ENCODE measurements around the gene KCNMB3.
"Not testable (repeated sequence)": the region's sequence is repeated elsewhere in the genome, so short reads cannot be mapped to it uniquely, and the experiment has no call there.

KCNMB3 gene

DNA sequence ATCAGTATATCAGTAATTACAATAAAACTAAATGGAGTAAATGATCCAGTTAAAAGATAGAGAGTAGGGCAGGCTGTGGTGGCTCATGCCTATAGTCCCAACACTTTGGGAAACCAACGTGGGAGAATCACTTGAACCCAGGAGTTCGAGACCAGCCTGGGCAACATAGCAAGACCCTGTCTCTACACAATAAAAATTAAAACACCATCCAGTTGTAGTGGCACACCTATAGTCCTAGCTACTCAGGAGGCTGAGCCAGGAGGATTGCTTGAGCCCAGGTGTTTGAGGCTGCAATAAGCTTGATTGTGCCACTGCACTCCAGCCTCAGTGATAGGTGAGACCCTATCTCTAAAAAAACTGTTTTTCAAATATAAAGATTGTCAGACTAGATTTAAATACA, 5.9 kb upstream of the KCNMB3 start:
- Histone ChIP-seq H3K27ac (replicated peaks) (no peak overlapping the region), H3K27me3 (ENCODE audit: insufficient read depth, poor library complexity, severe bottlenecking) (no peaks in the 10 kb centered on the region), H3K4me3 (replicated peaks; ENCODE audit: insufficient read depth, low read length) (no peak overlapping the region)
- TF ChIP-seq, protein P1, sequence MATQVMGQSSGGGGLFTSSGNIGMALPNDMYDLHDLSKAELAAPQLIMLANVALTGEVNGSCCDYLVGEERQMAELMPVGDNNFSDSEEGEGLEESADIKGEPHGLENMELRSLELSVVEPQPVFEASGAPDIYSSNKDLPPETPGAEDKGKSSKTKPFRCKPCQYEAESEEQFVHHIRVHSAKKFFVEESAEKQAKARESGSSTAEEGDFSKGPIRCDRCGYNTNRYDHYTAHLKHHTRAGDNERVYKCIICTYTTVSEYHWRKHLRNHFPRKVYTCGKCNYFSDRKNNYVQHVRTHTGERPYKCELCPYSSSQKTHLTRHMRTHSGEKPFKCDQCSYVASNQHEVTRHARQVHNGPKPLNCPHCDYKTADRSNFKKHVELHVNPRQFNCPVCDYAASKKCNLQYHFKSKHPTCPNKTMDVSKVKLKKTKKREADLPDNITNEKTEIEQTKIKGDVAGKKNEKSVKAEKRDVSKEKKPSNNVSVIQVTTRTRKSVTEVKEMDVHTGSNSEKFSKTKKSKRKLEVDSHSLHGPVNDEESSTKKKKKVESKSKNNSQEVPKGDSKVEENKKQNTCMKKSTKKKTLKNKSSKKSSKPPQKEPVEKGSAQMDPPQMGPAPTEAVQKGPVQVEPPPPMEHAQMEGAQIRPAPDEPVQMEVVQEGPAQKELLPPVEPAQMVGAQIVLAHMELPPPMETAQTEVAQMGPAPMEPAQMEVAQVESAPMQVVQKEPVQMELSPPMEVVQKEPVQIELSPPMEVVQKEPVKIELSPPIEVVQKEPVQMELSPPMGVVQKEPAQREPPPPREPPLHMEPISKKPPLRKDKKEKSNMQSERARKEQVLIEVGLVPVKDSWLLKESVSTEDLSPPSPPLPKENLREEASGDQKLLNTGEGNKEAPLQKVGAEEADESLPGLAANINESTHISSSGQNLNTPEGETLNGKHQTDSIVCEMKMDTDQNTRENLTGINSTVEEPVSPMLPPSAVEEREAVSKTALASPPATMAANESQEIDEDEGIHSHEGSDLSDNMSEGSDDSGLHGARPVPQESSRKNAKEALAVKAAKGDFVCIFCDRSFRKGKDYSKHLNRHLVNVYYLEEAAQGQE (IDR thresholded peaks at IDR 0.05; ENCODE audit: insufficient replicate concordance, low read depth), result no peak
- no peak for TF ChIP-seq POLR2AphosphoS5 (IDR thresholded peaks at IDR 0.05; ENCODE audit: low read depth)
- DNase-seq (ENCODE audit: low read depth in 1 of 2, low spot score in 1 of 2), result no peak

DNA sequence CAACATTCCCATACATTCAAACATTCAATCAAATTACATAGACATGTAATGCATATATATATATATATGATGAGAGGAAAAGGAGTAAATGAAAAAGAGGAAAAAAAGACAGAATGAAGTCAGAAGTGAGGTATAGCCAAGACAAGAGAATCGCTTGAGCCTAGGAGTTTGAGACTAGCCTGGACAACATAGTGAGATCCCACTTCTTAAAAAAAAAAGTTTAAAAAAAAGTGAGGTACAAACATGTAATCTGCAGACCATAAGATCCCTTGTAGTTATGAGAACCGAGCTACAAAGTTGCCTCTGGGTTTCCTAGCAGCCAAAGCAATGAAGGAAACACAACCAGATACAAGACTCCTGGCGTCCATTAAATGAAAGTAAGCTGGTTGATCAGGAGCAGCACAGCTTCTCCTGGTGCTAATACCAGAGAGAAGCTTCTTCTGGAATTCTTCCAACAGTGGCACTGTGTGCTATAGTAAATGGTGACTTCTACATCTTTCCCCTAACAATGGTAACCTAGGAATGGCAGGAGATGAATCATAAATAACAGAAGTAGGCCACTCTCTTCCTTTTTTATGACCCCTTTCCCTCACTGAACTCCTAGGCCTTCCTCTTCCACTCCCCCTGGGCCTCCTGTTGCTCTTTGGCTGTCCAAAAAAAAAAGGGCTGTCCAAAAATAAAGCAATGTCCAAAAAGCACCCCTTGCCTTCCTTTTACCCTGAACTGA, 3.5 kb downstream of the KCNMB3 start:
- H3K27me3 ChIP-seq (ENCODE audit: insufficient read depth, poor library complexity, severe bottlenecking), result no peaks in the 10 kb centered on the region
- DNase-seq (ENCODE audit: low read depth in 1 of 2, low spot score in 1 of 2), result no peak
- no peak overlapping the region for H3K27ac ChIP-seq (replicated peaks)
- TF ChIP-seq, protein P1 (IDR thresholded peaks at IDR 0.05; ENCODE audit: insufficient replicate concordance, low read depth), result no peak
- TF ChIP-seq, protein P2, sequence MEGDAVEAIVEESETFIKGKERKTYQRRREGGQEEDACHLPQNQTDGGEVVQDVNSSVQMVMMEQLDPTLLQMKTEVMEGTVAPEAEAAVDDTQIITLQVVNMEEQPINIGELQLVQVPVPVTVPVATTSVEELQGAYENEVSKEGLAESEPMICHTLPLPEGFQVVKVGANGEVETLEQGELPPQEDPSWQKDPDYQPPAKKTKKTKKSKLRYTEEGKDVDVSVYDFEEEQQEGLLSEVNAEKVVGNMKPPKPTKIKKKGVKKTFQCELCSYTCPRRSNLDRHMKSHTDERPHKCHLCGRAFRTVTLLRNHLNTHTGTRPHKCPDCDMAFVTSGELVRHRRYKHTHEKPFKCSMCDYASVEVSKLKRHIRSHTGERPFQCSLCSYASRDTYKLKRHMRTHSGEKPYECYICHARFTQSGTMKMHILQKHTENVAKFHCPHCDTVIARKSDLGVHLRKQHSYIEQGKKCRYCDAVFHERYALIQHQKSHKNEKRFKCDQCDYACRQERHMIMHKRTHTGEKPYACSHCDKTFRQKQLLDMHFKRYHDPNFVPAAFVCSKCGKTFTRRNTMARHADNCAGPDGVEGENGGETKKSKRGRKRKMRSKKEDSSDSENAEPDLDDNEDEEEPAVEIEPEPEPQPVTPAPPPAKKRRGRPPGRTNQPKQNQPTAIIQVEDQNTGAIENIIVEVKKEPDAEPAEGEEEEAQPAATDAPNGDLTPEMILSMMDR (IDR thresholded peaks at IDR 0.05; ENCODE audit: insufficient read depth, low read length), result no peak
- TF ChIP-seq POLR2AphosphoS5 (IDR thresholded peaks at IDR 0.05; ENCODE audit: low read depth) (no peak), GABPA (IDR thresholded peaks at IDR 0.05; ENCODE audit: low read depth) (no peak), SPI1 (IDR thresholded peaks at IDR 0.05; ENCODE audit: borderline replicate concordance, low read depth) (no peak)
- H3K4me3 ChIP-seq (replicated peaks; ENCODE audit: insufficient read depth, low read length), result no peak overlapping the region

DNA sequence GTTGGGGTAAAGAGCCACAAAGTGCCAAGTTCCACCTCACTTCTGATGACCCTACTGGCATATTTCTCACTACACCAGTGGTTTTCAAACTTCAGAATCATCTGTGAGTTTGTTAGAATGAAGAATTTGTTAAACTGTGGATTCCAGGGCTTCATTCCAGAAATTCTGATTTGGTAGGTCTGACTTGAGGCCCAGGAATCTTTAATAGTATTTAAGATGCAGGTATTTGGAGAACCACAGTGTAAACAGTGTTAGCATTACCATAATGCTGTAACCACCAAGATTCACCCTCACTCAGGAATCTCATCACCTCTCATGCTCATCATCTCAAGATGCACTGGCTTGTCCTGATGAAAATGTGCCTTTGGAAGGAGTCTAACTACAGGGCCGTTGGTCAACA, 6.0 kb downstream of the KCNMB3 start:
- DNase-seq (ENCODE audit: low read depth in 1 of 2, low spot score in 1 of 2), result no peak
- Histone ChIP-seq H3K27me3 (ENCODE audit: insufficient read depth, poor library complexity, severe bottlenecking) (no peaks in the 10 kb centered on the region), H3K4me3 (replicated peaks; ENCODE audit: insufficient read depth, low read length) (no peak overlapping the region), H3K27ac (replicated peaks) (no peak overlapping the region)
- TF ChIP-seq, protein P1 (IDR thresholded peaks at IDR 0.05; ENCODE audit: insufficient replicate concordance, low read depth), result no peak
- TF ChIP-seq GABPA (IDR thresholded peaks at IDR 0.05; ENCODE audit: low read depth) (no peak), SPI1 (IDR thresholded peaks at IDR 0.05; ENCODE audit: borderline replicate concordance, low read depth) (no peak), POLR2AphosphoS5 (IDR thresholded peaks at IDR 0.05; ENCODE audit: low read depth) (no peak)
- TF ChIP-seq, protein P2 (IDR thresholded peaks at IDR 0.05; ENCODE audit: insufficient read depth, low read length), result no peak

DNA sequence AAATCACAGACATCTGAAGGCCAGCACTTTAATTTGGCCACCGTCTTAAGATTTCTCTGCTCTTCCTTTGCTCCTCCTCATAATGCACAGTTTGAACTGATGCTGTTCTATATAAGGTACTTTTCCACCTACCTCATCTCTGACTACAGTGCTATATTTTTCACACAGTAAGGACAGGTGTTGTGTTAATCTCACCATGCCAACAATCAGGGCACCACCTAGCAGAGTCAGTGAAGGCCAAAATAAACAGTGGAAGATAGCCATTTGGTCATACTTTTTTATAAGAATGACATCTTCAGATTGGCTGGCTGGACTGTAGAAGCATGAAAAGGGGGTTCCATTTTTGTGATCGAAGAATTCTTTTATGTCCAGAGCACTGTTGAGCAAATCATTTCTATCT, 8.1 kb downstream of the KCNMB3 start:
- not testable (repeated sequence) for H3K4me3 ChIP-seq (replicated peaks; ENCODE audit: insufficient read depth, low read length); H3K27ac ChIP-seq (replicated peaks); H3K27me3 ChIP-seq (ENCODE audit: insufficient read depth, poor library complexity, severe bottlenecking); DNase-seq (ENCODE audit: low read depth in 1 of 2, low spot score in 1 of 2)

DNA sequence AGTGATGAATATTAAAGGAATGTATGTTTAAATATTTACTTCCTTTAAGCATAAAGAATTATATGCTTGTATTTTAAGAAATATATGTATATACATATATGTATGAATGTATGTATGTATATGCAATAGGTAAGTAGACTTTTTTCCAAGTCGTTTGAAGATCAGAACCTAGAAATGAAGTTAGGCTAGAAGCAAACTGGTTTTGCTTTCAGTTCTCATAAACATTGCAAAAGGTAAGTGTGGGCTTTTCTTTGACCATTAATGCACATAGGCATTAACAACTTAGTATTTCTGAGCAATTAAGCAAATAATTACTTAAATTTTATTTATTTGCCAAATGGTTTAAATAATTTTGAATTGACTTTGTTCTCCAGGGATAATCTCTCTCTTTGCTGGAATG, 10.6 kb downstream of the KCNMB3 start:
- not testable (repeated sequence) for DNase-seq (ENCODE audit: low read depth in 1 of 2, low spot score in 1 of 2); H3K27me3 ChIP-seq (ENCODE audit: insufficient read depth, poor library complexity, severe bottlenecking); H3K4me3 ChIP-seq (replicated peaks; ENCODE audit: insufficient read depth, low read length); H3K27ac ChIP-seq (replicated peaks)

Data from HL-60 (cell line).